IPS DF 19.7 (cell line): ENCODE data around the gene RNF151.
"Not testable (repeated sequence)": the region's sequence is repeated elsewhere in the genome, so short reads cannot be mapped to it uniquely, and the experiment has no call there.

Source experiments
- DNase-seq: peaks from one replicate; pipeline ENCODE4 v3.0.0-alpha.2; 2013; ENCODE audit warnings: low read depth, low spot score

The RNF151 gene

GRCh38 chr16:1966460-1966859 is at the start of gene RNF151:
RNF151 (plus strand) TSS chr16:1966856; CDS start chr16:1966882, 26 bp downstream.
- DNase-seq: no peak

DNA sequence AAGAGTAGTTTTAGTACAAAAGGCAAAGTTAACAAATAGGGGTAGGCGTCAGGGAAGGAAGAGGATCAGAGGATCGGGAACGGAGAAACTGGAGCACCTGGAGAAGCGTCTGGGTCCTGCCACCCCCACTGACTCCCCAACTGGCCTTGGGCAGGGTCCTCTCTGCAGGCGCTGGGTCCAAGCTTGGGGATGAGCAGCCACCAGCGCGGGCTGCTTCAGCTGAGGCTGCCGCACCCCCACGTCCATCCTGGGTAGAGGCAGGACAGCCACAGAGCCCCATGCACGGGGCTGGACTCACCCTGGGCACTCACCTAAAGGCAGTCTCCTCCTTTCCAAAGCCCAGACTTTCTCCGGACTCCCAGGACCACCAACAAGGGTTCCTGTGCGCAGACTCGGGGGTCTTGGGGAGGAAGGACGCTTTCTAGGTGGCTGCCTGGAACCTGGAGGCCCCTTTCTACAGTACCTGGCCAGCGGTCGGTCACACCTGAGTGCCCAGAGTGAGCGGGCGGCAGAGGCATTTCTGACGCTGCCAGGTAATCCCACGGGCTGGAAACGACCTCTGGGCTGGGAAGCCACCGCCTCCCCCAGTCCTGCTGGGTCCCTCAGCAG is 49.5 kb upstream of the RNF151 start:
- no peak for DNase-seq

- DNase-seq: no peak
Measured at GRCh38 chr16:1917665-1918350, 48.8 kb upstream of the RNF151 start.

DNA sequence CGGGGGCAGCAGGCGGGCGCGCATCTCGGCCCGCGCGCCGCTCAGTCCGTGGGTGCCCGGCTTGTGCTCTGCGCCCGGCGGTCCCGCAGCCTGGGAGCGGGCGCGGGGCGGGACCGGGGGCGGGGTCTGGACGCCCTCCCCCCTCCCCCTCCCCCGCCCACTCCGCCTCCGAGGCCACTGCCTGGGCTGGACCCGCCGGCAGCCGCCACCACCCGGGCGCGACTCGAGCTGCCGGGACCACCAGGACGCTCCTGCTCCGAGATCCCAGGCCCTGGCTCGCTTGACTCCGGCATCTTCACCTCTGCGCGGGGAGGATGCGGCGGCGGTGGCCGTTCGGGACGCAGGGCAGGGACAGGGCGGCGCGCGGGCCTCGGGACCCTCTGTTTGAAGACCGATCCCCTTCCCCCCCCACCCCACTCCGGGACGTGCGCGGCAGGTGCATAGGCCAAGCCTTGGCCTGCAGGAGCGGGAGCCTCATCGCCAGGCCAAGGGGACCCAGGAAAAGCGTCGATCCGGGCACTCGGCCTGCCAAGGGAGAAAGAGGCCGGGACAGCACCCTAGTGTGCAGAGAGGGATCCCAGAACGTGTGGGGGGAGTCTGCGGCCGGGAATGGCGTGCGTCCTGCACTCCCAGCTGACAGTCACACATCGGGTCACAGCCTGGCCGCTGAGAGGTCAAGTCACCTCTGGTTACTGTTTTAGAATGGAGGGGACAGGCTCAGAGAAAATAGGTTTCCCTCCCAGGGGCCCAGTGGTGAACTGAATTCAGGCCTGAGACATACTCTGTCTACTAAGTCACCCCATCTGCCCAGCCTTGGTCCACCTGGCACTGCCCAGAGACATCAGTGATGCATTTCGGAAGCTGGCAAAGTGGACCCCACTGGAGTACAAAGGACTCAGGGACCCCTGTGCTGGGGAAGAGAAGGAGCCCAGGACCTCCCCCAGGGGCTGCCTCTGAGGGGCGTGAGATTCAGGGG is 48.0 kb upstream of the RNF151 start, which contains the start of gene HS3ST6:
TSS of gene HS3ST6 (minus strand) at position 65 of the 976 bp plus-strand sequence. CDS start 92 bp downstream, outside the sequence.
- no peak for DNase-seq

GRCh38 chr16:1919327-1919998 is 47.2 kb upstream of the RNF151 start:
- DNase-seq: no peak

- not testable (repeated sequence) for DNase-seq
Measured at GRCh38 chr16:1920122-1920521, 46.5 kb upstream of the RNF151 start.

- no peak for DNase-seq
Measured at GRCh38 chr16:1920727-1921171, 45.9 kb upstream of the RNF151 start.

GRCh38 chr16:1922357-1922756 is 44.3 kb upstream of the RNF151 start:
- DNase-seq: no peak

DNA sequence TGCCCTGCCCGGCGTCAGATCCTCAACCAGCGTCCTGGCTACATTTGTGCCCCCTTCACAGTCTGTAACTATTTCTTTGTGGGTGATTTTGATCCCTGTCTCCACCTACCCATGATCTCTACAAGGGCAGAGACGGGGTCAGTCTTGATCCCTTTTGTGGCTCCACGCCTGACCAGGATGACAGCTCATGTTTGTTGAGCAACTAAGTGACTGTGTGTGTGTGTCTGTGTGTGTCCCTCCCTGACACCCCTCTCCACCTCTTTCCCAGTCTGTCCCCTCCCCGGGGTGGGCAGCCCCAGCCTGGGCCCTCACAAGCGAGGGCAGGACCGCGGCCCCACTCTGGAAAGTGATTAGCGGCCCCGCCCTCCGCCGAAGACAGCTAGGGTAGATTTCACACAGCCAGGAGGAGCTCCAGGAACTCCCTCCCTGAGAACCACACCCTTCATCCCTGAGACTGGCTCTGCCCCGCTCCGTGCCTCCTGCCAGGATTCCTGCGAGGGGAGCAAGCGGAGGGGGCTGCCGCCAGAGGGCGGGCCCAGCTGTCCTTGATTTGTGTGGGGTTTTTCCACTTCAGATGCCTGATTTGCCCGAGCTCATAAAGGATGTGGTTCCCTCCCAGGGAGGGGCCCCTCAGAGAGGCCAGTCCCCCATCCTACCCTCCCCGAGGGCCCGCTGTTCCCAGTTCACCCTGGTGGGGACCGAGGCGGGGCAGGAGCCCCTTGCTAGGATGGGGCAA is 43.2 kb upstream of the RNF151 start:
- no peak for DNase-seq

- DNase-seq: no peak
Measured at GRCh38 chr16:1924095-1924494, 42.6 kb upstream of the RNF151 start.

GRCh38 chr16:1926271-1926670 is 40.4 kb upstream of the RNF151 start:
- DNase-seq: no peak

DNA sequence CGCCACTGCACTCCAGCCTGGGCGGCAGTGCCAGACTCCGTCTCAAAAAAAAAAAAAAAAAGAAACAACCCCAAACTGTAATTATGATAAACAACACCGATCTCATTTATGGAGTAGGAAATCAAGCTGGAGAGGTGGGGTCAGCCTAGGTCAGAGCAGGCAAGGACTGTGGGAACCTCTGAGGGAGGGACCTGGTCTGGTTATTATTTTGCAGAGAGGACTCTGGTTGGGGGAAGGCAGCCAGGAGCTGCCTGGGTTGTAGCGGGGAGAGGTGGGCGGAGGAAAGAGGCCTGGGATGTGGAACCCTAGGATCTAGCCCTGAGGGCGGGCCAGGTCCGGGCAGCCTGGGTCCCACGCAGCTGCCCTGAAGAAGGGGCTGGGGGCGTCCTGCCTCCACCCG is 37.6 kb upstream of the RNF151 start:
- no peak for DNase-seq

DNA sequence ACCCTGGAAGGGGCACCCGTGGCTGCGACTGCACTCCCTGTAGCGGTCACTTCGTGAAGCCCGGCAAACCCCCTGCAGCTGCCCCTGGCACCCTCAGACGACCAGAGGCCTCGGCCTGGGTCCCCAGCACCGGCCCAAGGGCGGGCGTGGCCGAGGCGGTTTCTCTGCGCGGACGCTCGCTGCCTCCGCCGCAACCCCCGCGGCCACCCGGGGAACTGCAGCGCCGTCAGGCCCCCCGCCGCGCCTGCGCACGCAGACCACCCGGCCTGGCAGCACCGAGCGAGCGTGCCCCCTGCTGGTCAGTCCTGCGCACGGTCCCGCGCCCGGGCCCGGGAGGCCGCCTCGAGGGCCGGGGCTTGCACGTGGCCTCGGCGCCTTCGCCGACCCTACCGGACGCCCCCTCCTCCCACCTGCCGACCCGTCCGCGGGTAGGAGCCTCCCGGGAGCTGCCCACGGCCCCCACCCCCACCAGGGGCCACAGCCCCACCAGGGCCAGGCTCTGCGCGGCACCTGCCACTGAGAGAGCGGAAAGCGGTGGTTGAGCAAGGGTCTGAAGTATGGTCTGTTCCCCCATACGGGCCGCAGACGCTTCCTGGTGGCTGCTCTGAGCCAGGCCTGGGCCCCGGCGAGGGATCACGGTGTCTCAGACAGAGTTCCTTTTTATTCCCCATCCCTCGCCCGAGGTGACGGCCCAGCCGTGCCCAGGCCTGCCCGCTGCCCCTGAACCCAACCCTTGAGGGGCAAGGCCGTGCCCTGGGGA is 36.9 kb upstream of the RNF151 start:
- DNase-seq: no peak

- no peak for DNase-seq
Measured at GRCh38 chr16:1930338-1930720, 36.3 kb upstream of the RNF151 start.

DNA sequence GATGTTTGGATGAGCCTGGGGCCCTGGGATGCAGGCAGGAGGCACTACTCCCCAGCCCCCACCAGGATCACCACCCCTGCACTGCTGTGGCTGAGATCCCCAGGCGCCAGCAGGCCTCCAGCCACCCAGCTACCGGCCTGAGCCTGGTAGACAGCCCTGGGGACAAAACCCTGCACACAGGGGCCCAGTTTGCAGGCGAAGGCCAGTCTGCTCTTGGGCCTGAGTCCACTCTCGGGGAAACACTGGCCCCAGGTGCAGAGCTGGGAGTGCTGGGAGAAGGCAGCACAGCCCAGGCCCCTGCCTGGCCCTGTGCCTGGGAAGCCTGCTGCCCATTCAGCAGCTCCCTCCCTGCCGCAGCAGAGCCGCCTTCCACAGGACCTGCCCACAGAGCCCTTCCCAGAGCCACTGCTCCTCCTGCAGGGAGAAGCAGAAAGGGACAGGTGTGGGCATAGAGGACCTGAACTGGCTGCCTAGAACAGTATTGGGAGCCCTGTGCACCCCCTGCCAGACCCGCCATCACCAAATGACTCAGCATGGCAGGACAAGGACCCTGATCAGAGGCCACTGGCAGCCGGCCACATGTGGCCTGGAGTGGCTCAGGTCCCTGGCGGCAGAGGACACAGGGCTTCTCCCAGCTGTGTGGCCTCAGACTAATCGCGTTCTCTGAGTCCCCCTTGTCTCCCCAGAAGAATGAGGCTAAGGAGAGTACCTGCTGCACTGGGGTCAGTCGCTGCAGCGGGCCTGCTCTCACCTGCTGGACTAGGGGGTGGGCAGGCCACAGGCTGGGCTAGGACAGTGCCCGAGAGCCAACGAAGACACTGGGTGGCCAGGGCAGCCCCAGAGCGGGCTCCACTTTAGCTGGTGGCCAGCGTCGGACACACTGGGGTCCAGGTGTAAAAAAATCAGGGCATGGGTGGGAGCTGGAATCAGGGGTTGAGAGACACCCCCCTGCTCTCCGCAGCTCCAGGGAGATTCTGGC is 34.3 kb upstream of the RNF151 start:
- no peak for DNase-seq

GRCh38 chr16:1933097-1933661 is 33.5 kb upstream of the RNF151 start:
- no peak for DNase-seq

DNA sequence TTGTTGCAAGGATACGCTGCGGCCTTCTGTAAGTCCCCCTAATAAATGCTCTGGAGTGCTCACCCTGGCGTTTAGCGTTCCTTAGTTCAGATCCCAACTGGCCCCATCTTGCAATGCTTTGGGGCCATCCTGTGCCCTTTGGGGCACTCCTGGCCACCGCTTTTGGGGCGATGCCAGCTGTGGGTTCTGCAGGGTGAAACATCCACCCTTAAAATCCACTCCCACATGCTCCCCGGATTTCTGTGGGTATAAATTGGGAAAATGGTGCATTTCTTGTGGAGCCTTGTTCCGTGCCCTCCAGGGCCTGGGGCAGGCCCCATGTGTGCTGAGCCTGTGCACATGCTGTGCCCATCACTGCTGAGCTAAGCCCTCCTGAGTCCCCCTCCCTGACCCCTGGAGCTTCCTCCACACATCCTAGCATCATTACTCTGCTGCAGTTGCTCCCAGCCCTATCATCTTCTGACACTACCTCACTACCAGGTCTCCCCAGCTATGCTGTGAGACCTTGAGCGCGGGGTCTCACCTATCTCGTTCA is 29.6 kb upstream of the RNF151 start:
- no peak for DNase-seq

DNA sequence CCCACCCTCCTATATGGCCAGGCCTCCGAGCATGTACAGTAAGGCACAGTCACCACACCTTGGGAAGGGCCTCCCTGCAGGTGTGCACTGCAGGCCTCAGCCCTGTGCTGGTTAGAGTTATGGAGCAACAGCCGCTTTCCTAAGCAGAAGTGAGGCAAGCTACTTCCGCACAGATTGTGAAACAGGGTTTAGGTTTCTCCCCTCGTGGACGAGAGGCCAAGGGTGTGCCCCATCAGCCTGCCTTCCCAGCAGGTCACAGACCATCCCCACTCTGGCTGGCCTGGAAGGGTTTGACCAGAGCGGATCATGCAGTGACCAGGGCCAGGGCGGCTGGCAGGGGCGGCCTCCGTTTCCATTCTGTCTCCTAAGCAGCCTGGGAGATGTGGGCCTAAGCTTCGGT is 28.3 kb upstream of the RNF151 start:
- DNase-seq: no peak
